CD14-positive monocyte (primary cell): ENCODE measurements around the gene RFX2. TPM values are rescaled to one million over a fixed set of nuclear protein-coding genes. Genes with fewer than 3 reads are reported as not detected.

Source experiments
- DNase-seq, 3 donors: peaks; one replicate each; pipeline ENCODE4 v3.0.0-alpha.2; 2011 to 2022
- H2AFZ ChIP-seq: 2 replicates; pipeline ENCODE4 v1.6.0; 2012; ENCODE audit warnings: mild to moderate bottlenecking, low read depth, low read length, inconsistent platforms; ENCODE audit not compliant: insufficient read depth, poor library complexity, severe bottlenecking
- H3K27ac ChIP-seq, 2 donors: 1 replicate in 1 of 2; 2 replicates in 1 of 2; pipeline ENCODE4 v1.5.1; 2012 to 2013; ENCODE audit warnings: low read length in 2 of 2, control low read depth in 1 of 2, inconsistent platforms in 1 of 2, low read depth in 1 of 2, mild to moderate bottlenecking in 1 of 2
- H3K27me3 ChIP-seq, 2 donors: one replicate each; pipeline versions ENCODE4 v1.6.0 to v1.6.1; 2011 to 2013; ENCODE audit warnings: low read length in 2 of 2; ENCODE audit not compliant: control insufficient read depth in 2 of 2, insufficient read depth in 2 of 2
- H3K36me3 ChIP-seq, 2 donors: replicated peaks in 1 of 2; 1 replicate in 1 of 2; 2 replicates in 1 of 2; pipeline versions ENCODE4 v1.5.1 to v1.6.1; 2012 to 2013; ENCODE audit warnings: low read length in 2 of 2, control low read depth in 1 of 2, inconsistent platforms in 1 of 2, mild to moderate bottlenecking in 1 of 2; ENCODE audit not compliant: insufficient read depth in 2 of 2, control insufficient read depth in 1 of 2
- H3K4me1 ChIP-seq, 2 donors: 1 replicate in 1 of 2; 2 replicates in 1 of 2; pipeline versions ENCODE4 v1.5.1 to v1.6.1; 2012 to 2013; ENCODE audit warnings: low read length in 2 of 2, control low read depth in 1 of 2, inconsistent platforms in 1 of 2, mild to moderate bottlenecking in 1 of 2, moderate library complexity in 1 of 2; ENCODE audit not compliant: insufficient read depth in 2 of 2, control insufficient read depth in 1 of 2
- H3K4me2 ChIP-seq: replicated peaks from 2 replicates; pipeline ENCODE3; 2012; ENCODE audit warnings: low read length, moderate library complexity, mild to moderate bottlenecking; ENCODE audit not compliant: poor library complexity, severe bottlenecking; ENCODE audit errors: extremely low read depth
- H3K4me3 ChIP-seq, 3 experiments: fragments of 200-600 bp in 1 of 3; sonication (generic) in 1 of 3; replicated peaks in 1 of 3; 1 replicate in 2 of 3; 2 replicates in 1 of 3; pipeline ENCODE4 v1.5.1; 2011 to 2013; ENCODE audit warnings: low read length in 3 of 3, mild to moderate bottlenecking in 3 of 3, control low read depth in 2 of 3, low read depth in 2 of 3, inconsistent platforms in 1 of 3, moderate library complexity in 1 of 3
- H3K79me2 ChIP-seq: 2 replicates; pipeline ENCODE4 v1.6.0; 2012; ENCODE audit warnings: mild to moderate bottlenecking, control low read depth, inconsistent platforms, low read length, moderate library complexity; ENCODE audit not compliant: insufficient read depth
- H3K9ac ChIP-seq: 2 replicates; pipeline ENCODE4 v1.6.0; 2017; ENCODE audit warnings: low read length, mild to moderate bottlenecking; ENCODE audit not compliant: insufficient read depth, poor library complexity, severe bottlenecking
- H3K9me3 ChIP-seq, 2 donors: replicated peaks in 1 of 2; 1 replicate in 1 of 2; 2 replicates in 1 of 2; pipeline versions ENCODE4 v1.5.1 to v1.6.1; 2012 to 2013; ENCODE audit warnings: low read length in 2 of 2, control low read depth in 1 of 2; ENCODE audit not compliant: control insufficient read depth in 1 of 2, insufficient read depth in 1 of 2
- H4K20me1 ChIP-seq: 2 replicates; pipeline ENCODE4 v1.6.0; 2012; ENCODE audit warnings: mild to moderate bottlenecking, low read length, control low read depth, moderate library complexity; ENCODE audit not compliant: insufficient read depth
- H3K27ac Mint-ChIP-seq, 7 donors: one replicate each; pipeline ENCODE4 v1.8.0; 2020; ENCODE audit warnings: mild to moderate bottlenecking in 7 of 7, mixed read lengths in 7 of 7, moderate library complexity in 6 of 7, inconsistent platforms in 2 of 7
- H3K27me3 Mint-ChIP-seq, 3 donors: one replicate each; pipeline ENCODE4 v1.8.0; 2021 to 2022; ENCODE audit warnings: low read depth in 3 of 3, mild to moderate bottlenecking in 3 of 3, mixed read lengths in 3 of 3, moderate library complexity in 3 of 3, inconsistent platforms in 1 of 3
- H3K36me3 Mint-ChIP-seq, 2 donors: one replicate each; pipeline ENCODE4 v1.8.0; 2020; ENCODE audit warnings: mixed read lengths in 2 of 2, inconsistent platforms in 1 of 2, mild to moderate bottlenecking in 1 of 2
- H3K4me1 Mint-ChIP-seq: one replicate; pipeline ENCODE4 v1.8.0; 2020; ENCODE audit warnings: mild to moderate bottlenecking, mixed read lengths
- H3K4me3 Mint-ChIP-seq, 2 donors: one replicate each; pipeline ENCODE4 v1.8.0; 2020; ENCODE audit warnings: mild to moderate bottlenecking in 2 of 2, mixed read lengths in 2 of 2, moderate library complexity in 1 of 2
- H3K9me3 Mint-ChIP-seq, 7 donors: one replicate each; pipeline ENCODE4 v1.8.0; 2020 to 2022; ENCODE audit warnings: mixed read lengths in 7 of 7, mild to moderate bottlenecking in 6 of 7, moderate library complexity in 6 of 7, inconsistent platforms in 2 of 7
- CTCF ChIP-seq: fragments of 200-600 bp; IDR thresholded peaks from one replicate; pipeline ENCODE4 v1.8.0; 2022; ENCODE audit warnings: antibody characterized with exemption, mild to moderate bottlenecking
- WGBS: methylation state at CpG from one replicate; pipeline ENCODE4 v1.1.5; 2013; ENCODE audit warnings: missing lambda C conversion rate; ENCODE audit not compliant: insufficient coverage; 5-methylcytosine and 5-hydroxymethylcytosine counted together
- intact Hi-C, 2 donors: fragments of 100-400 bp; cut with micrococcal nuclease; formaldehyde crosslinking; loops; one replicate each; pipeline versions ENCODE4 v1.15.0 to v1.15.1; 2023
- polyA plus RNA-seq, 3 donors: library from polyadenylated mRNA; depleted of rRNA in 1 of 3; unstranded in 2 of 3; stranded (reverse) in 1 of 3; fragments of 300-500 nt in 2 of 3; fragments of >200 nt in 1 of 3; fragmentation: Illumina TruSeq in 2 of 3; gene quantifications; 1 replicate in 2 of 3; 2 replicates in 1 of 3; pipeline ENCODE4 v1.2.3, GENCODE V29; 2012 to 2021

Gene RFX2
- polyA plus RNA-seq, 3 donors: 5.7 to 12.9 (median 8.7) TPM

DNA sequence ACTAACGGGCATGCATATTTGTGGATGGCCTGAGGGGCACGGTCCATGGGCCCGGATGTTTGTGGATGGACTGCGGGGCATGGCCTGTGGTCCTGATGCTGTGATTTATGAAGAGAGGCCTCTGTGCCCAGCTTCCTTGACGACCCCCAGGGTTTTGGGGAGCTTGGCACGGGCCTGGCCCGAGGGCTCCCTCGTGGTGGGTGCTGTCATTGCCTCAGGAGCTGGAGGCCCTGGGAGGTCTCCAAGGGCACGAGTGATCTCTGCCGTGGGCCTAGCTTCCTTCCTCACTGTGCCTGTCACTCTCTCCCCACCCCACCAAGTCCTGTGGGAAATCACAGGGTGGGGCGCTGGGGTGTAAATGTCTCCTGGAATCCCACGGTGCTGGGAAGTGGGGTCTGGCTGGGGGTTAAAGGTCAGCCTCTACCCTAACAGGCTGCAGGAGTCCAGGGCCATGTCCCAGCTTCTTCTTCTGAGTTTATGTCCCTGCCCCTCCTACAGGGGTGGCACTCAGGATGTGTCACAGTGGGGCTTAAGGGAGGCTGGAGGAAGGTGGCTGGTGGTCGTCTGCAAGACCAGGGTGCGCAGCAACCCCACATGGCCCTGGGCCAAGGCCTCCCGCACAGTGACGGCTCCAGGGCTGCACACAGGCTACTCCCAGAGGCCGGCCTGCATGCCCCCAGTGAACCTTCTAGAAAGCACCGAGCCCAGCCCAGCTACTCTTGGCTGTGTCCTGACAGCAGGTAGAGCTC, 104.8 kb downstream of the RFX2 start:
- H3K27me3 ChIP-seq: no peaks in the 10 kb centered on the region
- no peak overlapping the region for H3K4me3 Mint-ChIP-seq
- TF ChIP-seq CTCF: no peak
- DNase-seq: no peak
- H3K4me1 Mint-ChIP-seq: no peaks in the 10 kb centered on the region
- H3K4me3 ChIP-seq: no peak overlapping the region
- no peak overlapping the region for H2AFZ ChIP-seq
- no peak overlapping the region for H3K27ac ChIP-seq
- peaks cover 0 to 1% (median 0%) of the 10 kb centered on the region in 3 donors for H3K27me3 Mint-ChIP-seq
- H3K9ac ChIP-seq: no peak overlapping the region
- peaks cover 0 to 5% (median 4%) of the 10 kb centered on the region in 7 donors for H3K9me3 Mint-ChIP-seq
- peaks cover 5 to 17% of the 10 kb centered on the region in 2 donors for H3K36me3 ChIP-seq
- no peaks in the 10 kb centered on the region for H4K20me1 ChIP-seq
- 96% methylated on average over 12 of the region's 18 CpGs for WGBS
- H3K4me1 ChIP-seq: no peaks in the 10 kb centered on the region
- H3K79me2 ChIP-seq: no peaks in the 10 kb centered on the region
- H3K27ac Mint-ChIP-seq: no peak overlapping the region
- peaks cover 23 to 58% of the 10 kb centered on the region in 2 donors for H3K36me3 Mint-ChIP-seq
- intact Hi-C loops: no loop called here
- H3K4me2 ChIP-seq: no peak overlapping the region
- H3K9me3 ChIP-seq: peaks cover 0 to 7% of the 10 kb centered on the region in 2 donors

GRCh38 chr19:6003976-6004375, 106.3 kb downstream of the RFX2 start:
- Histone ChIP-seq H3K79me2 (no peaks in the 10 kb centered on the region), H3K4me3 (no peak overlapping the region), H3K4me2 (no peak overlapping the region), H2AFZ (no peak overlapping the region), H3K27me3 (no peaks in the 10 kb centered on the region), H3K4me1 (no peaks in the 10 kb centered on the region), H4K20me1 (no peaks in the 10 kb centered on the region), H3K36me3 (peaks cover 5 to 20% of the 10 kb centered on the region in 2 donors), H3K9me3 (peaks cover 0 to 10% of the 10 kb centered on the region in 2 donors), H3K27ac (no peak overlapping the region), H3K9ac (no peak overlapping the region)
- no peak overlapping the region for H3K4me3 Mint-ChIP-seq
- intact Hi-C loops: no loop called here
- H3K9me3 Mint-ChIP-seq: peaks cover 2 to 10% (median 7%) of the 10 kb centered on the region in 7 donors
- no peak for TF ChIP-seq CTCF
- peaks cover 0 to 1% (median 0%) of the 10 kb centered on the region in 3 donors for H3K27me3 Mint-ChIP-seq
- H3K4me1 Mint-ChIP-seq: no peaks in the 10 kb centered on the region
- DNase-seq: no peak
- WGBS: 77% methylated on average over 10 of the region's 10 CpGs
- peaks cover 32 to 64% of the 10 kb centered on the region in 2 donors for H3K36me3 Mint-ChIP-seq
- peak overlapping the region in 1 of 7 donors; percentile 51 for H3K27ac Mint-ChIP-seq
